HCT116 (cell line): ENCODE results near the gene TACR2. TPM values are rescaled to one million over a fixed set of nuclear protein-coding genes. Genes with fewer than 3 reads are reported as not detected.

Experiments used
- ATAC-seq: fragments of 200-7000 bp; cut with Tn5 transposase; 2 replicates; pipeline ENCODE4 v1.9.1; 2020; ENCODE audit warnings: mild to moderate bottlenecking, moderate library complexity
- BruUV-seq: library from RNA; stranded (reverse); fragments of 400-500 nt; replicated peaks from 2 replicates; lab custom pipeline; 2021; lab: Mats Ljungman, UMichigan
- CTCF ChIA-PET: fragments of 300-600 bp; sonication (Branson Sonifier 250); formaldehyde crosslinking; loops from one replicate; lab custom pipeline; 2021; ENCODE audit warnings: antibody characterized with exemption; lab: Charles Lee
- POLR2A ChIA-PET: fragments of 300-600, 350-600 bp; sonication (Branson Sonifier 250); formaldehyde crosslinking; loops from one replicate; lab custom pipeline; 2021; ENCODE audit warnings: antibody characterized with exemption; lab: Charles Lee
- RAD21 ChIA-PET, 2 experiments: fragments of 300-600 bp; sonication (Branson Sonifier 250); formaldehyde crosslinking; loops; one replicate each; lab custom pipeline; 2023; ENCODE audit warnings: low total read pairs in 2 of 2; ENCODE audit not compliant: uncharacterized antibody in 2 of 2, unreplicated experiment in 2 of 2, low non-redundant PET in 1 of 2; lab: Charles Lee
- DNase-seq: peaks from one replicate; pipeline ENCODE4 v3.0.0-alpha.2; 2010; ENCODE audit warnings: low read depth, low spot score
- H2AFZ ChIP-seq: fragments of 200-600 bp; shearing (Covaris generic), sonication (generic); 2 replicates; pipeline ENCODE4 v1.6.1; 2017; ENCODE audit warnings: low read depth, mixed run types, mixed read lengths, antibody characterized with exemption, low read length; ENCODE audit not compliant: poor library complexity, severe bottlenecking
- H3K27ac ChIP-seq: 2 replicates; pipeline ENCODE4 v1.5.1; 2012; ENCODE audit warnings: low read depth, low read length
- H3K27me3 ChIP-seq: fragments of 200-600 bp; sonication (generic); 2 replicates; pipeline ENCODE4 v1.6.1; 2016; ENCODE audit warnings: mixed run types, low read length, mixed read lengths; ENCODE audit not compliant: insufficient read depth
- H3K36me3 ChIP-seq, 2 experiments: fragments of 200-500 bp in 1 of 2; fragments of 200-600 bp in 1 of 2; sonication (Bioruptor generic) in 1 of 2; sonication (generic) in 1 of 2; 2 replicates each; pipeline versions ENCODE4 v1.5.1 to v1.6.1; 2014 to 2016; ENCODE audit warnings: low read length in 2 of 2, inconsistent platforms in 1 of 2, mixed read lengths in 1 of 2, mixed run types in 1 of 2; ENCODE audit not compliant: insufficient read depth in 2 of 2, control insufficient read depth in 1 of 2
- H3K4me1 ChIP-seq, 2 experiments: fragments of 200-600 bp in 1 of 2; sonication (generic) in 1 of 2; 2 replicates each; pipeline versions ENCODE4 v1.5.1 to v1.6.1; 2012 to 2017; ENCODE audit warnings: low read length in 2 of 2, inconsistent platforms in 1 of 2, mild to moderate bottlenecking in 1 of 2, mixed read lengths in 1 of 2, mixed run types in 1 of 2, moderate library complexity in 1 of 2; ENCODE audit not compliant: insufficient read depth in 2 of 2, control insufficient read depth in 1 of 2
- H3K4me2 ChIP-seq: fragments of 200-600 bp; sonication (generic); 2 replicates; pipeline ENCODE4 v1.6.1; 2017; ENCODE audit warnings: mixed run types, low read length, mixed read lengths
- H3K4me3 ChIP-seq, 2 experiments: fragments of 200-600 bp in 1 of 2; sonication (generic) in 1 of 2; replicated peaks in 1 of 2; 2 replicates each; pipeline ENCODE4 v1.5.1; 2011 to 2016; ENCODE audit warnings: low read length in 2 of 2, control low read depth in 1 of 2, low read depth in 1 of 2, mild to moderate bottlenecking in 1 of 2, mixed read lengths in 1 of 2, mixed run types in 1 of 2
- H3K79me2 ChIP-seq: fragments of 200-600 bp; sonication (generic); 2 replicates; pipeline ENCODE4 v1.6.1; 2017; ENCODE audit warnings: mild to moderate bottlenecking, mixed run types, low read length, moderate library complexity, mixed read lengths; ENCODE audit not compliant: insufficient read depth
- H3K9ac ChIP-seq: fragments of 200-600 bp; sonication (generic); 2 replicates; pipeline ENCODE4 v1.6.1; 2016; ENCODE audit warnings: low read length, mixed read lengths
- H3K9me2 ChIP-seq: fragments of 200-600 bp; sonication (generic), shearing (Covaris generic); 2 replicates; pipeline ENCODE4 v1.6.1; 2017; ENCODE audit warnings: mixed run types, mild to moderate bottlenecking, moderate library complexity; ENCODE audit not compliant: insufficient read depth
- H3K9me3 ChIP-seq, 2 experiments: fragments of 200-500 bp in 1 of 2; fragments of 200-600 bp in 1 of 2; sonication (Bioruptor generic) in 1 of 2; sonication (generic) in 1 of 2; 2 replicates each; pipeline ENCODE4 v1.6.1; 2014 to 2017; ENCODE audit warnings: low read length in 2 of 2, mixed read lengths in 2 of 2, inconsistent platforms in 1 of 2, low read depth in 1 of 2, mild to moderate bottlenecking in 1 of 2, mixed run types in 1 of 2, moderate library complexity in 1 of 2; ENCODE audit not compliant: control insufficient read depth in 1 of 2, insufficient read depth in 1 of 2
- H4K20me1 ChIP-seq: fragments of 200-600 bp; sonication (generic), shearing (Covaris generic); 2 replicates; pipeline ENCODE4 v1.6.1; 2017; ENCODE audit warnings: mixed run types, mild to moderate bottlenecking, moderate library complexity; ENCODE audit not compliant: insufficient read depth
- EZH2 ChIP-seq: fragments of 200-600 bp; sonication (generic); IDR thresholded peaks from 2 replicates; pipeline ENCODE4 v1.6.1; 2017; ENCODE audit warnings: antibody characterized with exemption, mixed run types
- EZH2phosphoT487 ChIP-seq: fragments of 200-600 bp; IDR thresholded peaks from 2 replicates; pipeline ENCODE4 v1.6.1; 2018; ENCODE audit warnings: antibody characterized with exemption, borderline replicate concordance
- JUND ChIP-seq: IDR thresholded peaks from 2 replicates; pipeline ENCODE4 v1.6.1; 2012
- MAX ChIP-seq: IDR thresholded peaks from 2 replicates; pipeline ENCODE4 v1.6.1; 2012
- POLR2AphosphoS5 ChIP-seq: IDR thresholded peaks from 2 replicates; pipeline ENCODE4 v1.6.1; 2011; ENCODE audit warnings: mild to moderate bottlenecking, low read depth, low read length, moderate library complexity
- SIN3A ChIP-seq: IDR thresholded peaks from 2 replicates; pipeline ENCODE4 v1.6.1; 2012; ENCODE audit warnings: low read depth
- SP1 ChIP-seq: IDR thresholded peaks from 2 replicates; pipeline ENCODE4 v1.6.1; 2012; ENCODE audit warnings: low read depth
- SRF ChIP-seq: IDR thresholded peaks from 2 replicates; pipeline ENCODE4 v1.6.1; 2012; ENCODE audit warnings: low read depth
- ZFX ChIP-seq: fragments of 450-650 bp; IDR thresholded peaks from 2 replicates; pipeline ENCODE4 v1.6.1; 2017
- intact Hi-C: fragments of 100-400 bp; cut with micrococcal nuclease; formaldehyde crosslinking; loops from 2 replicates; pipeline ENCODE4 v1.10.0; 2022
- total RNA-seq: library from RNA; stranded (reverse); gene quantifications from one replicate; pipeline ENCODE4 v1.2.1, GENCODE V29; 2021; ENCODE audit not compliant: unreplicated experiment
- TF ChIP-seq, protein P1 (sequence below): IDR thresholded peaks from 2 replicates; pipeline ENCODE4 v1.6.1; 2011; ENCODE audit warnings: mild to moderate bottlenecking, low read length, moderate library complexity; ENCODE audit not compliant: insufficient replicate concordance; ENCODE audit errors: extremely low read depth

The TACR2 gene
- total RNA-seq, 1 experiment from 2014 or later = not detected

- Histone ChIP-seq H3K27ac (no peak overlapping the region), H3K36me3 (peaks cover 5 to 8% of the 10 kb centered on the region in 2 experiments; a peak in 3 of 4 replicates), H3K79me2 (no peaks in the 10 kb centered on the region), H3K9me2 (no peaks in the 10 kb centered on the region), H3K27me3 (no peaks in the 10 kb centered on the region), H3K4me3 (no peak overlapping the region), H4K20me1 (no peaks in the 10 kb centered on the region)
- intact Hi-C loops = no loop called here
- ATAC-seq = no peak
- RAD21 ChIA-PET = no interaction called here
- no peak for TF ChIP-seq ZFX
- no peak for TF ChIP-seq SRF
- TF ChIP-seq EZH2 = no peak
- TF ChIP-seq SIN3A = no peak
- no peak for TF ChIP-seq MAX
- no peak for TF ChIP-seq EZH2phosphoT487
- TF ChIP-seq, protein P1, sequence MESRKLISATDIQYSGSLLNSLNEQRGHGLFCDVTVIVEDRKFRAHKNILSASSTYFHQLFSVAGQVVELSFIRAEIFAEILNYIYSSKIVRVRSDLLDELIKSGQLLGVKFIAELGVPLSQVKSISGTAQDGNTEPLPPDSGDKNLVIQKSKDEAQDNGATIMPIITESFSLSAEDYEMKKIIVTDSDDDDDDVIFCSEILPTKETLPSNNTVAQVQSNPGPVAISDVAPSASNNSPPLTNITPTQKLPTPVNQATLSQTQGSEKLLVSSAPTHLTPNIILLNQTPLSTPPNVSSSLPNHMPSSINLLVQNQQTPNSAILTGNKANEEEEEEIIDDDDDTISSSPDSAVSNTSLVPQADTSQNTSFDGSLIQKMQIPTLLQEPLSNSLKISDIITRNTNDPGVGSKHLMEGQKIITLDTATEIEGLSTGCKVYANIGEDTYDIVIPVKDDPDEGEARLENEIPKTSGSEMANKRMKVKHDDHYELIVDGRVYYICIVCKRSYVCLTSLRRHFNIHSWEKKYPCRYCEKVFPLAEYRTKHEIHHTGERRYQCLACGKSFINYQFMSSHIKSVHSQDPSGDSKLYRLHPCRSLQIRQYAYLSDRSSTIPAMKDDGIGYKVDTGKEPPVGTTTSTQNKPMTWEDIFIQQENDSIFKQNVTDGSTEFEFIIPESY = no peak
- TF ChIP-seq JUND = no peak
- no peak for TF ChIP-seq POLR2AphosphoS5
- no peak for TF ChIP-seq SP1
- TF ChIP-seq, all 23 proteins: peak for 0
- no peak for DNase-seq
- POLR2A ChIA-PET = no interaction called here
- CTCF ChIA-PET = no interaction called here
- Histone ChIP-seq H3K4me1 (peaks cover 0 to 7% of the 10 kb centered on the region in 2 experiments; a peak in 1 of 4 replicates), H3K9me3 (no peaks in the 10 kb centered on the region), H2AFZ (no peak overlapping the region), H3K9ac (no peak overlapping the region), H3K4me2 (no peak overlapping the region)
- no TSS peak for BruUV-seq
These were observed 28.2 kb downstream of the TACR2 start for GRCh38 chr10:69388488-69388887.
